Lower leg skin (tissue), 3 donors: ENCODE results near the gene NOL4L.

Experiments used
- CTCF ChIP-seq, 3 donors: fragments of 450-650 bp; IDR thresholded peaks; one replicate each; pipeline ENCODE4 v1.5.1; 2016; ENCODE audit warnings: antibody characterized with exemption in 3 of 3, mild to moderate bottlenecking in 3 of 3, moderate library complexity in 2 of 3
- POLR2A ChIP-seq, 2 donors: fragments of 450-650 bp; IDR thresholded peaks; one replicate each; pipeline ENCODE4 v1.6.1; 2016 to 2017; ENCODE audit warnings: antibody characterized with exemption in 2 of 2, mild to moderate bottlenecking in 1 of 2, moderate library complexity in 1 of 2

GRCh38 chr20:32564921-32565734, 20.0 kb downstream of the NOL4L start:
- no peak for TF ChIP-seq CTCF (IDR thresholded peaks at IDR 0.05)
- no peak for TF ChIP-seq POLR2A (IDR thresholded peaks at IDR 0.05)
